Body of pancreas (tissue), 4 donors: ENCODE measurements around the gene EP400.

Experiments
- CTCF ChIP-seq, 7 experiments: fragments of 450-650 bp in 4 of 7; fragments of 200-600 bp in 3 of 7; sonication (generic) in 3 of 7; IDR thresholded peaks; one replicate each; pipeline ENCODE4 v1.5.1; 2016 to 2019; ENCODE audit warnings: antibody characterized with exemption in 7 of 7
- POLR2A ChIP-seq, 3 donors: fragments of 450-650 bp; IDR thresholded peaks; one replicate each; pipeline ENCODE4 v1.6.1; 2016; ENCODE audit warnings: antibody characterized with exemption in 3 of 3, mild to moderate bottlenecking in 2 of 3

DNA sequence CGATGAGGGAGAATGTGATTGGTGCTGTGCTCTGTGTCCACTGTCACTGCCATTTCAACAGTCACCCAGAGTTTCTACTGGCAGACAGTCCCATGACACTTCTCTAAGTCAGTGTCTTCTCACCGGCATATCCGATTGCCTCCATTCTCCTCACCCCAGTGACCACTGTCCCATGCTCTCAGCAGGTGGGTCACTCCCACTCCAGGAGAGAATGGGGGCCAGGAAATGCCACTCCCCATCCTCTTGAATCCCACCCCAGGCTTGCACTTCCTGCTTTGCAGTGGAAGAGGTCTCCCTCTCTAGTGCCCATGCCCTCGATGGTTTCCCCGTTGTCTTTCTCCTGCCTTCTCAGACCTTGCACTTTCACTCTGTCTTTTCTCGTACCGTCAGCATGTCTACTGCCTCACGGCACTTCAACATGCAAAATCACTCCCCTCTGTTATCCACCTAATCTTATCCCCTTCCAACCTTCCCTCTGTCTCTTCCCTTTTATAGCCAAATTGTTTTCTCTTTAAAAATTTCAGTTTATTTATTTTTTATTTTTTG lies 2.2 kb upstream of the EP400 start:
- TF ChIP-seq CTCF (IDR thresholded peaks at IDR 0.05), result no peak
- TF ChIP-seq POLR2A (IDR thresholded peaks at IDR 0.05), result no peak
